Tibial nerve (tissue), 4 donors: ENCODE data around the gene MYH14.

Experiments
- CTCF ChIP-seq, 5 experiments: fragments of 200-600 bp in 3 of 5; fragments of 450-650 bp in 2 of 5; sonication (generic) in 3 of 5; IDR thresholded peaks; one replicate each; pipeline ENCODE4 v1.5.1; 2016 to 2019; ENCODE audit warnings: antibody characterized with exemption in 5 of 5, mild to moderate bottlenecking in 3 of 5, moderate library complexity in 2 of 5
- EP300 ChIP-seq, 2 donors: sonication (generic); formaldehyde crosslinking; IDR thresholded peaks; one replicate each; pipeline ENCODE4 v1.6.1; 2017; ENCODE audit warnings: antibody characterized with exemption in 2 of 2, mild to moderate bottlenecking in 1 of 2

- TF ChIP-seq CTCF (IDR thresholded peaks at IDR 0.05) (no peak), EP300 (IDR thresholded peaks at IDR 0.05) (no peak)
Measured at GRCh38 chr19:50242581-50242980, 39.2 kb downstream of the MYH14 start.
